Ascending aorta (tissue), 2 donors: ENCODE measurements around the gene MT1A. TPM values are rescaled to one million over a fixed set of nuclear protein-coding genes. Genes with fewer than 3 reads are reported as not detected.

ENCODE experiments used
- DNase-seq, 2 donors: peaks; one replicate each; pipeline ENCODE4 v3.0.0-alpha.2; 2019; ENCODE audit warnings: low spot score in 2 of 2
- H3K27ac ChIP-seq, 2 donors: fragments of 200-600 bp; sonication (generic); one replicate each; pipeline ENCODE4 v1.5.1; 2016 to 2017; ENCODE audit warnings: mild to moderate bottlenecking in 1 of 2
- H3K27me3 ChIP-seq: fragments of 200-600 bp; sonication (generic); one replicate; pipeline ENCODE4 v1.5.1; 2017
- H3K36me3 ChIP-seq, 2 donors: fragments of 200-600 bp; sonication (generic); one replicate each; pipeline ENCODE4 v1.5.1; 2016
- H3K4me1 ChIP-seq, 2 donors: fragments of 200-600 bp; sonication (generic); one replicate each; pipeline ENCODE4 v1.5.1; 2016 to 2017; ENCODE audit warnings: mild to moderate bottlenecking in 1 of 2
- H3K4me3 ChIP-seq, 2 donors: fragments of 200-600 bp; sonication (generic); one replicate each; pipeline ENCODE4 v1.5.1; 2016 to 2017; ENCODE audit warnings: mild to moderate bottlenecking in 1 of 2
- H3K9me3 ChIP-seq, 2 donors: fragments of 200-600 bp; sonication (generic); one replicate each; pipeline ENCODE4 v1.5.1; 2016
- CTCF ChIP-seq, 3 experiments: fragments of 200-600 bp in 2 of 3; fragments of 450-650 bp in 1 of 3; sonication (generic) in 2 of 3; IDR thresholded peaks; one replicate each; pipeline ENCODE4 v1.5.1; 2016 to 2019; ENCODE audit warnings: antibody characterized with exemption in 3 of 3, mild to moderate bottlenecking in 1 of 3, moderate library complexity in 1 of 3
- intact Hi-C: fragments of 100-400 bp; cut with DNase I; formaldehyde crosslinking; loops from one replicate; pipeline ENCODE4 v1.15.1; 2023
- total RNA-seq: library from RNA; depleted of rRNA; stranded (reverse); fragments of >200 nt; gene quantifications from one replicate; pipeline ENCODE4 v1.1.0, GENCODE V29; 2016

The MT1A gene
- total RNA-seq, 1 donor from 2014 or later: 183 TPM

- no peak for DNase-seq
- no peaks in the 10 kb centered on the region for H3K9me3 ChIP-seq
- no peaks in the 10 kb centered on the region for H3K27me3 ChIP-seq
- no peak for TF ChIP-seq CTCF (IDR thresholded peaks at IDR 0.05)
- intact Hi-C loops: no loop called here
- H3K4me1 ChIP-seq: peaks cover 0 to 4% of the 10 kb centered on the region in 2 donors
- H3K4me3 ChIP-seq: peak overlapping the region in 1 of 2 donors; percentile 18
- H3K36me3 ChIP-seq: no peaks in the 10 kb centered on the region
- no peak overlapping the region for H3K27ac ChIP-seq
These were observed 37.3 kb downstream of the MT1A start for GRCh38 chr16:56675685-56676210.

DNA sequence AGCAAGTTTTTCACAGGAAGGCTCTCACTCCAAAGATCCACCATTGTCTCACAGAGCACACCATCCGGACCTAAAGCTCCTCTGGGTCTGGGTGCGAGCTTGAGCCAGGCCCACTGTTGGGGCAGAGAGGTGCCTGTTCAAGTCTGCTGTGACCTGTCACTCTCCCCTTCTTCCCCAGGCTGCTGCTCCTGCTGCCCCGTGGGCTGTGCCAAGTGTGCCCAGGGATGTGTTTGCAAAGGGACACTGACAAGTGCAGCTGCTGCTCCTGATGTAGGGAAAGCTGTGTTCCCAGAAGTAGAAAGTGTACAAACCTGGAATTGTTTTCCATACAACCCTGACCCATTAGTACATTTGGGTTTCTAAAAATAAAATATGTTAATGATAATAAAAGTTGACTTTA lies 39.0 kb downstream of the MT1A start:
- intact Hi-C loops: no loop called here
- peaks cover 0 to 11% of the 10 kb centered on the region in 2 donors for H3K4me1 ChIP-seq
- H3K36me3 ChIP-seq: no peaks in the 10 kb centered on the region
- H3K4me3 ChIP-seq: no peak overlapping the region
- H3K27me3 ChIP-seq: no peaks in the 10 kb centered on the region
- no peaks in the 10 kb centered on the region for H3K9me3 ChIP-seq
- TF ChIP-seq CTCF (IDR thresholded peaks at IDR 0.05): no peak
- H3K27ac ChIP-seq: no peak overlapping the region
- no peak for DNase-seq

GRCh38 chr16:56679078-56679730 lies 40.7 kb downstream of the MT1A start:
- no peak overlapping the region for H3K27ac ChIP-seq
- DNase-seq: no peak
- H3K4me3 ChIP-seq: no peak overlapping the region
- H3K27me3 ChIP-seq: no peaks in the 10 kb centered on the region
- intact Hi-C loops: no loop called here
- TF ChIP-seq CTCF (IDR thresholded peaks at IDR 0.05): no peak
- peaks cover 0 to 6% of the 10 kb centered on the region in 2 donors for H3K36me3 ChIP-seq
- H3K4me1 ChIP-seq: peaks cover 0 to 17% of the 10 kb centered on the region in 2 donors
- H3K9me3 ChIP-seq: no peaks in the 10 kb centered on the region

GRCh38 chr16:56679818-56680217 lies 41.4 kb downstream of the MT1A start:
- intact Hi-C loops: no loop called here
- no peak overlapping the region for H3K4me3 ChIP-seq
- H3K36me3 ChIP-seq: peaks cover 0 to 7% of the 10 kb centered on the region in 2 donors
- peaks cover 0 to 23% of the 10 kb centered on the region in 2 donors for H3K4me1 ChIP-seq
- H3K9me3 ChIP-seq: no peaks in the 10 kb centered on the region
- no peak for TF ChIP-seq CTCF (IDR thresholded peaks at IDR 0.05)
- H3K27ac ChIP-seq: no peak overlapping the region
- no peaks in the 10 kb centered on the region for H3K27me3 ChIP-seq
- DNase-seq: no peak

GRCh38 chr16:56681939-56682702 lies 43.7 kb downstream of the MT1A start, which contains the start of gene MT1X:
TSS of gene MT1X (plus strand) at chr16:56682470. CDS start at chr16:56682541, 71 bp downstream.
- Histone ChIP-seq H3K9me3 (no peaks in the 10 kb centered on the region), H3K27ac (peak within 1 kb of the TSS; percentile 83 to 88), H3K36me3 (peaks cover 0 to 7% of the 10 kb centered on the region in 2 donors), H3K4me1 (peaks cover 0 to 26% of the 10 kb centered on the region in 2 donors), H3K27me3 (no peaks in the 10 kb centered on the region), H3K4me3 (peak within 1 kb of the TSS; percentile 71 to 85)
- intact Hi-C loops: loop anchor here (2.0 kb wide), 2 partner anchors 49 to 73 kb away; partner anchors contain the start of genes MT1M and MT2A
- DNase-seq: peak; percentile 81 to 97
- TF ChIP-seq CTCF (IDR thresholded peaks at IDR 0.05): no peak
